GM12865 (cell line): Measurements from ENCODE around the gene ABCA7.

Source experiments
- DNase-seq: peaks from one replicate; pipeline ENCODE4 v3.0.0; 2010; ENCODE audit warnings: low read depth
- H3K4me3 ChIP-seq: 2 replicates; pipeline ENCODE4 v1.5.1; 2011; ENCODE audit warnings: mild to moderate bottlenecking, low read depth, low read length, control low read depth
- TF ChIP-seq, protein P1 (sequence below): IDR thresholded peaks from 2 replicates; pipeline ENCODE4 v1.5.1; 2011; ENCODE audit warnings: low read length, control low read depth, low read depth, inconsistent platforms; ENCODE audit not compliant: insufficient read depth; ENCODE audit errors: missing control alignments

The ABCA7 gene

GRCh38 chr19:1025960-1026782, 13.7 kb upstream of the ABCA7 start, which contains the start of gene CNN2:
Gene CNN2, plus strand, starts transcription at chr19:1026608. Its CDS starts 54 bp downstream, at chr19:1026662.
- H3K4me3 ChIP-seq: peak within 1 kb of the TSS; percentile 100
- TF ChIP-seq, protein P1, sequence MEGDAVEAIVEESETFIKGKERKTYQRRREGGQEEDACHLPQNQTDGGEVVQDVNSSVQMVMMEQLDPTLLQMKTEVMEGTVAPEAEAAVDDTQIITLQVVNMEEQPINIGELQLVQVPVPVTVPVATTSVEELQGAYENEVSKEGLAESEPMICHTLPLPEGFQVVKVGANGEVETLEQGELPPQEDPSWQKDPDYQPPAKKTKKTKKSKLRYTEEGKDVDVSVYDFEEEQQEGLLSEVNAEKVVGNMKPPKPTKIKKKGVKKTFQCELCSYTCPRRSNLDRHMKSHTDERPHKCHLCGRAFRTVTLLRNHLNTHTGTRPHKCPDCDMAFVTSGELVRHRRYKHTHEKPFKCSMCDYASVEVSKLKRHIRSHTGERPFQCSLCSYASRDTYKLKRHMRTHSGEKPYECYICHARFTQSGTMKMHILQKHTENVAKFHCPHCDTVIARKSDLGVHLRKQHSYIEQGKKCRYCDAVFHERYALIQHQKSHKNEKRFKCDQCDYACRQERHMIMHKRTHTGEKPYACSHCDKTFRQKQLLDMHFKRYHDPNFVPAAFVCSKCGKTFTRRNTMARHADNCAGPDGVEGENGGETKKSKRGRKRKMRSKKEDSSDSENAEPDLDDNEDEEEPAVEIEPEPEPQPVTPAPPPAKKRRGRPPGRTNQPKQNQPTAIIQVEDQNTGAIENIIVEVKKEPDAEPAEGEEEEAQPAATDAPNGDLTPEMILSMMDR: no peak
- DNase-seq: peak; percentile 84

DNA sequence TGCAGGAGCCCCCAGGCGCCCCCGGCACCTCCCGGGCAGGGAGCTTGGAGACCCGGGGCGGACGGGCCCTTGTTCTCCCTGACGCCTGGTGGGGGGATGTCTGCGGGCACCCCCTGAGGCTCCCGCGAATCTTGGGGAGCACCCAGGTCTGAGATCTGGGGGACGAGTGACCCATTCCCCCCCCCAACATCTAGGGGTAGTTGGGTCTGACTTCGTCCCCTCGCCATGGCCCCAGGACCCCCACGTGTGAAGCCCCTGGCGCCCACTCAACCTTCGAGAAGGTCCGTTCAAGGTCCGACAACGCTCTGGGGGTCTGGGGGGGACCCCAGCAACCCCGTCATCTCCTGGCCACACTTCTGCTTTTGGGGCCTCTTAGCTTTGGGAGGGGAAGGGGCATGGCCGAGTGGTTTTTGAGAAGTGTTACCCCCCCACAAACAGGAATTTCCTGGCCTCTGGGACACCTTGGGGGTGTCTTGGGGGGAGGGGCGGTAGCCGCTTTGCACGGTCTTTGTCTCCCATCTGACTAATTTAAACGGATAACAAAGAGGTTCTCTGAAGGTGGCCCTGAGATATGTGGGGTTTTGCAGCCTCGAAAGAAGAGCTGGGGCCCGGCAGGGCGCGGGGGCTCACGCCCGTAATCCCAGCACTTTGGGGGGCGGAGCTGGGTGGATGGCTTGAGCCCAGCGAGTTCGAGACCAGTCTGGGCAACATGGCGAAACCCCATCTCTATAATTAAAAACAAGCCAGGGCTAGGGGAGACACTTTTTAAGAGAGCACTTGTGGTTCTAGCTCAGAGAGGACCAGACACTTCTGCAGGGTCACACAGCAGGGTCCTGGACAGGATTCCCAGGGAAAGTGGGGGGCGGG, 12.9 kb upstream of the ABCA7 start:
- DNase-seq: peak; percentile 52
- TF ChIP-seq, protein P1: no peak
- H3K4me3 ChIP-seq: peak overlapping the region; percentile 100

GRCh38 chr19:1027650-1028061, 12.3 kb upstream of the ABCA7 start:
- peak overlapping the region; percentile 100 for H3K4me3 ChIP-seq
- TF ChIP-seq, protein P1: no peak
- no peak for DNase-seq

DNA sequence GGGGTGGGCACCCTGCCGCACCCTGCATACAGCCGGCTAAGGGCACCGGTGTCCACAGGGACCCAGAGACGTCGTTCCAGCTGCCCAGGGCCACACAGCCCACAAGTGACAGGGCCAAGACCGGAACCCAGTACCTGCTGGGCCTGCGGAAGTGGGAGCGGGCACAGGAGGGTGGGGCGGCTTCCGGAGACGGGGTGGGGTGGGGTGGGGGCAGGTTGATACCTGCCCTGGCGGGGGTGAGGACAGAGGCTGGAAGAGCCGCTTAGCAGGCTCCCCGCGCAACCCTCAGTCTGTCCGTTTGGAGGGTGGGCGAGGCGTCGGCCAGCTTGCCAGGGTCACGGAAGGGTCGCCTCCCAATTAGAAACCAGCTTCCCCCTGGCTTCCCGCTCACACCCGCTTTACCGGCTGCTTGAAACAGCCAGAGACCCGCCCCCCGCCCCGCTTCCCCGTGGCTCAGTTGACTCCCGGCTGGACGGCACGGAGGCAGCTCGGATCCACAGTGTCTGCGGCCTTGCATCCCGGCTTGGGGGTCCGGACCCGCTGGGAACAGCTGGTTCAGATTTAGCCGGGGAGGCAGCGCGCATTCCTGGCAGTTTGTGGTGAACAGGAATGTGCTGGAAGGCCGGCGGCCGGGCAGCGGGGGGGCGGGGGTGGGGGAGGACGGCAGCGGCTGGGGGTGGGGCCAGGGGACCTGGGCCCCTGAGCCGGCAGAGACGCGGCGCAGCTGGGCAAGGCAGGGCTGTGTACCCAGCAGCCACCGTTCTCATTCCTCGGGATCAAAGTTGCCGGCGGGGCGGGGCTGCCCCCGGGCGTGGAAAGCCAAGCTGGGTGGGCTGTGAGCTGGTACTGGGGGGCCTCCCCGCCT, 11.6 kb upstream of the ABCA7 start:
- TF ChIP-seq, protein P1: no peak
- peak overlapping the region; percentile 100 for H3K4me3 ChIP-seq
- DNase-seq: peak; percentile 86

DNA sequence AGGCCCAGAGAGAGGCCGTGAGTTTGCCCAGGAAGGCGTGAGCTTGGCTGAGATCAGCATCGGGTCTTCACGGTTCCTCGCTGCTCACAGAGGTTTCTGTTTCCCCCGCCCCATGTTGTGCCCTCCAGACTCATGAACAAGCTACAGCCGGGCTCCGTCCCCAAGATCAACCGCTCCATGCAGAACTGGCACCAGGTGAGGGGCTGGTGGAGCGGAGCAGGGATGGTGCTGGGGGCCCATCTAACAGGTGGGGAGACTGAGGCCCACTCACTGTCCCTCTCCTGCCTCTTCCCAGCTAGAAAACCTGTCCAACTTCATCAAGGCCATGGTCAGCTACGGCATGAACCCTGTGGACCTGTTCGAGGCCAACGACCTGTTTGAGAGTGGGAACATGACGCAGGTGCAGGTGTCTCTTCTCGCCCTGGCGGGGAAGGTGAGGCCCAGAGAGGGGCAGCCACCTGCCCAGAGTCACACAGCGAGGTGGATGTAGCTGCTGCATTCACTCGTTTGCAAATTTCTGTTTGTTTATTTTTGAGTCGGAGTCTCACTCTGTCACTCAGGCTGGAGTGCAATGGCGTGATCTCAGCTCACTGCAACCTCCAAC, 7.5 kb upstream of the ABCA7 start:
- no peak for DNase-seq
- TF ChIP-seq, protein P1: no peak
- no peak overlapping the region for H3K4me3 ChIP-seq
